NCI-H2196 treated with DMSO at 0.1 percent for 48 hours (cell line): ENCODE measurements around the gene LRSAM1.
"Not testable (repeated sequence)": the region's sequence is repeated elsewhere in the genome, so short reads cannot be mapped to it uniquely, and the experiment has no call there.

ENCODE experiments used
- DNase-seq: peaks from one replicate; lab custom pipeline; 2025; ENCODE audit not compliant: unreplicated experiment; lab: John Stamatoyannopoulos, UW

The LRSAM1 gene

DNA sequence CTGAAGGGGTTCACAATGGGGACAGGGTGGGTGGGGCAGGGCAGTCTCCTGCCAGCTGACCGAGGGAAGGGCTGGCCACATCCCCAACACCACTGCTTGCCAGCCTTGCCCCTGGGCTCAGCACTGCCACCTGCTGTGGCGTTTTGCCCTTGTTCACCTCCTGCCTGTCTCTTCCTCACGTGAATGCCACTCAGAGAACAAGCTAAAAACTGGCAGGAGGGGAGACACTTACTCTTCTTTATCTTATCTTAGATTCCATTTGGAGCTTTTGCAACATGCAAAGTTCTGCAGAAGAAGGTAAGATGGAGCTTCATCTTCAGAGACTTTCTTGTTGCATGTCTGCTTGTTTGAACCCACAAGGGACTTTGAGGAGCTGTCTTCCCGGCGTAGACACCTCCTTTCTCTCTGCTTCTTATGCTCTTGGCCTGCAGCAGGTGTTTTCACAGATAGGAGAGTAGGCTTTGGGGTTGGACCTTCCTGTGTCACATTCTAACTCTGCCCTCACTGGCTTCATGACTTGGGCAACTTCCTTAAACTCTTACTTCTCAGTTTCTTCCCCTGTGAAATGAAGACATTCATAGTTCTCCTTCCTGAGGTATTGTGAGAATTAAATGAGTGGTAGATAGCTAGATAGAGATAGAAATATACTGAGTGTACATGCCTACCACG, 4.1 kb downstream of the LRSAM1 start:
- no peak for DNase-seq

GRCh38 chr9:127457191-127457878, 6.0 kb downstream of the LRSAM1 start:
- no peak for DNase-seq

GRCh38 chr9:127458921-127459320, 7.6 kb downstream of the LRSAM1 start:
- DNase-seq: no peak

GRCh38 chr9:127463382-127463781, 12.1 kb downstream of the LRSAM1 start:
- DNase-seq: no peak

DNA sequence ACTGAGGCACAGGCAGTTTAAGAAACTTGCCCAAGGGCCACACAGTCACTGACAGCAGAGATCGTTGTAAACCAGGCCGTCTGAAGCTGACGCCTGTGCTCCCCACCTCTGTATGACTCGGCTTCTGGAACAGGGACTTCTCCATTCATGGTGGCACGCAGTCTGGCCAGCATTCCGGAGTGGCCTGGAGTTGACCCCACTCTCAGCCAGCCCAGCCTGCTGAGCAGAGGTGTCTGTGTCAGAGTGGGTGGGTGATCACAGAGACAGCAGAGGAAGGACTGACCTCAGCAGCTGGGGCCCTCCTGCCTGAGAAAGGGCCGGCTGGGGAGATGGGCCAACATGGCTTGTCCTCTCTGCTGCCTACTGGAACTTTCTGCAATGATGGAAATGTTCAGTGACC, 12.6 kb downstream of the LRSAM1 start:
- no peak for DNase-seq

DNA sequence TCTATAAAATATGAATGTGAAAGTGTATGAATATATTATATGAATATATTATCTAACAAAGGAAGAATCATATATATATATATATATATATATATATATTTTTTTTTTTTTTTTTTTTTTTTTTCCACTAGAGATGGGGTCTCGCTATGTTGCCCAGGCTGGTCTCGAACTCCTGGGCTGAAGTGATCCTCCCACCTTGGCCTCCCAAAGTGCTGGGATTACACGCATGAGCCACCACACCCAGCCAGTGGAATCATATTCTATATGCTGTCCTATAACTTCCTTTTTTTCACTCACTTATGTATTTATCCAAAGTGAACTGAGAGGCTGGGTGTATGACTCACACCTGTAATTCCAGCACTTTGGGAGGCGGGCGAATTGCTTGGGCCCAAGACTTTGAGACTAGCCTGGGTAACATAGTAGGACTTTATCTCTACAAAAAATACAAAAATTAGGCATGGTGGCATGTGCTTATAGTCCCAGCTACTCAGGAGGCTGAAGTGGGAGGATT, 15.2 kb downstream of the LRSAM1 start:
- not testable (repeated sequence) for DNase-seq

DNA sequence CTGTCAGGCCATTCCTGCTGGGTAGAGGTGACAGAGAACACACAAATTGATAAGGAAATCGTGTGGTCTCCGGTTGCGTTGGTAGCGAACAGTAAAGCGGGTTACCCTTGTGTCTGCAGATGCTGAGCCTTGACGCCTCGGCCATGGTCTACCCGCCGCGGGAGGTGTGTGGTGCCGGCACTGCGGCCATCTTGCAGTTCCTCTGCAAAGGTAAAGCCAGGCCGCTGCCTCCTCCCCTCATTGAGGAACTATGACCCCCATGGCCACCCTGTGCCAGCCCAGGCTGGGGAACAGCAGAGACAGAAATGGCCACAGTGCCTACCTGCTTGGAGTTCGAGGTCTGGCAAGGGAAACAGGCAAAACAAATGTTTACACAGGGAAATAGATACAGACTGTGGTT, 16.3 kb downstream of the LRSAM1 start:
- no peak for DNase-seq

DNA sequence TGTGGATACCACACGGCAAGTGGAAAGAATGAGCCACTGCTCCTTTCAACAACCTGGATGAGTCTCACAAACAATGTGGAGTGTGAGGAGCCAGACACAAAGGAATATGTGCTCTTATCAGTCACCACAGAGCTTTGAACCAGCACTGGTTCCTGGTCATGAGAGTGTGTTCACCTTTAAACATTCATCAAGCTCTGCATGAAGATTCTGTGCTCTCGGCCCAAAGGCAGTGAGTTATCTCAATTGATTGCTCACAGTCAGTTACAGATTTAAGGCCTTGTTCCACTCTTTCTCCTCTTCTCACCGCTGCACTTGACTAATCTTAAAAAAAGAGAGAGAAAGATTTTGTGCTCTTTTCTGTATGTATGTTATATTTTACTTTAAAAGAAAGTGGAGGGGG, 19.4 kb downstream of the LRSAM1 start:
- no peak for DNase-seq

- no peak for DNase-seq
These were observed 22.2 kb downstream of the LRSAM1 start for GRCh38 chr9:127473501-127473900.

DNA sequence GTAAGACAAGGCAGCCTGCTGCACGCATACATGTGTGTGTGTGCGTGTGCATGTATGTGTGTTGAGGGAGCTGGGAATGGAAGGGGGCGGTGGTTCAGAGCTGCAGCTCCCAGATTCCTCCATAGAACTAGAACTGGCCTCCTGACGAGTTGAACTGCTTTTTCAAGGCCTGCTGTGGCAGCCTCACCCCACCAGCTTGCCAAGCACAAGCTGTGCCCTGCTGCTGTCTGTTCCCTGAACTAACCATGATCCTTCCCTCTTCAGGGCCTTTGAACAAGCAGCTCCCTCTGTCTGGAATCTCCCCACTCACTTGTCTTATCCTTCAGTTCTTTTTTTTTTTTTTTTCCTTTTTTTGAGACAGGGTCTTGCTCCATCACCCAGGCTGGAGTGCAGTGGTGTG, 22.6 kb downstream of the LRSAM1 start:
- DNase-seq: no peak

GRCh38 chr9:127474592-127474991, 23.3 kb downstream of the LRSAM1 start:
- no peak for DNase-seq

GRCh38 chr9:127479507-127480081, 28.3 kb downstream of the LRSAM1 start:
- no peak for DNase-seq

GRCh38 chr9:127482662-127483061, 31.4 kb downstream of the LRSAM1 start:
- DNase-seq: no peak

DNA sequence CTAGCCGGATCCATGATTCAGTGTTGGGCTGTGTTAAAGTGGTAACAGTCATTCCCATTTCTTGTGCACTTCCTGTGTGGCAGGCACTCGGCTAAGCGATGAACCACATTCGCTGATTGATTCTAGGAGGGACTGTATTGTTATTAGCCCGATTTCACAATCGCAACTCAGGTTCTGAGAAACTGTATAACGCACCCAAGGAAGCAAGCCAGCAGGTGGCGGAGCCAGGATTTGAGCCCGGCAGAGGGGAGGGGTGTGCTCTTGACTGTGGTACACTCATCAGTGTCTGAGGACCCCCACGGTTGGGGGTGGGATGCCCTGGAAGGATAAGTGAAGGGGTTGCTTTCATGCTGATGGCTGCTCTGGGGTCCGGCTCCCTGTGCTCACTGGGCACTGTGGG, 34.7 kb downstream of the LRSAM1 start:
- no peak for DNase-seq

DNA sequence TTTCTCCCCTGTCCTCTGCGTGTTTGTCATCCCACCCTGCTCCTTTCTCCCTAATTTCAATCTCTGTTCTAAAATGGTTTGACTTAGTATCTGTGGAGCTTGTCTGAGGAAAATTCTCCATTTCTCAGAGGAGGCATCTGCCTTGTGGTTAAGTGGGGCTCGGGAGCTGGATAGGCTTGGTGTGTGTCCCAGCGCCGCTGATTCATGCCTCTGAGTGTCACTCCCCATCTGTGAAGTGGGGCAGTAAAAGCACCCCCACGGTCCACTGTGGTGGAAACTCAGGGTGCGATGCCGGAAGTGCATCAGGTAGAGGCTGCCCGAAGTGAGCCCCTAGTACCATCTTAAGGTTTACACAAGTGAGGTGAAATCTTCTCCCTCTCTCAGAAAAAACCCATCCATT, 37.6 kb downstream of the LRSAM1 start:
- DNase-seq: no peak

GRCh38 chr9:127489471-127490115, 38.3 kb downstream of the LRSAM1 start:
- DNase-seq: no peak

DNA sequence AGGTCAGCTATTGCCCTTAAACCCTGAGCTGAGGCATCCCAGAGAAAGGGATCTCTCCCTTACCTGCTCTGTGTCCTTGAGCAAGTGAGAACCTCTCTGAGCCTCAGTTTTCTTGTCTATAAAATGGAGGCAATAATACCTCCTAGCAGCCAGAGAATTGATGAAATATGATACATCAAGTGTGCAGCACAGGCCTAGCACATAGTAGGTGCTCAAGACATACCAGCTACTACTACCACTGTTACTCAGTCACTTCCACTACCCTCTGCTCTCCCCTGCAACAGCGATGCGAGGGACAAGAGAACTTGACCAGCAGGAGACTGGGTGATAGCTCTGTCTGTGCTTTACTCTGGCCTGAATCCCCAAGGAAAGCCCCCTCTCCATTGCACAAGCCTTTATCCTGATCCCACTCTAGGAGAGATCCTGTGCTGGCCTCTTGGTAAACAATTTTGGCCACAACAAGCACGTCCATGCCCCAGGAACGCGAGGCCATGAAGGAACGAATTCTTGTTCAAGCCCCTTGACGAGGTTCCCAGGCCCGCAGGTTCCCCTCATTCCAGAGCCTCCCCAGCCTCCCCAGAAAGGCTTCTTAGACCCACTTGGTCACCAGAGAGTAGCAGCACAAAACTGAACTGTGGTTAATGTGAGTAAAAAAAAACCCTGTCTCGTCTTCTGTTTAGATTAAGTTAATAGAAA, 39.4 kb downstream of the LRSAM1 start:
- no peak for DNase-seq

- no peak for DNase-seq
These were observed 40.2 kb downstream of the LRSAM1 start for GRCh38 chr9:127491516-127491915.

DNA sequence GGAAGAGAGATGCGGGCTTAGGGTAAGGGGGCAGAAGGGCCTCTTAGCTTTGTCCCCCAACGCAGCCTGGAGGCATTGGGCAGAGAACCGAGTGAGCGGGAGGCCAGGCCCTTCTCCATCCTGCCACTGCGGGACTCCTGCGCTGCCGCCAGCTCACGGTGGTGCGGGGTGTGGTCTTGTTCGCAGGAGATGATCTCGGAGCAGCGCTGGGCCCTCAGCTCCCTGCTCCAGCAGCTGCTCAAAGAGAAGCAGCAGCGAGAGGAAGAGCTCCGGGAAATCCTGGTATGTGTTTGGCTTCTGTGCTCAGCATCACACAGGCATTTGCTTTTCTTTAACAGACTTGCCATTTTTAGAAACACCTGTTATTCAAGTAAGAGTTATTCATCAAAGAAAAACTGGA, 41.3 kb downstream of the LRSAM1 start:
- no peak for DNase-seq

GRCh38 chr9:127493592-127494303, 42.4 kb downstream of the LRSAM1 start:
- no peak for DNase-seq

DNA sequence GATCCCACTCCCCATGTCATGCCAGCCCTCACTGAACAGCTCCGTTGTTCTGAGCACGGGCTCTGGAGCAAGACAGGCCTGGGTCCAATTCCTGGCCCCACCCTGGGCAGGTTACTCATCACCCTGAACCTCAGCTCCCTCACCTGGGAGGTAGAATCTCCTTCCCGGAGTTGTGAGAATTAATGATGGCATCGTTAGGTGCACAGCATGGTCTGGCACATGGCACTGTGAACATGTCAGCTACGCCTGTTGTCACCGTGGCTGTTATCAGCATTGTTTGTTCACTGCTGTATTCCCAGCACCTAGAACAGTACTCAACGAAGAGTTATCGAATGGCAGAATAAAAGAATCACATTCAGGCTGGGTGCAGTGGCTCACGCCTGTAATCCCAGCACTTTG, 43.0 kb downstream of the LRSAM1 start:
- DNase-seq: no peak
